Panc1 (cell line): ENCODE results near the gene GRIN2C. TPM values are rescaled to one million over a fixed set of nuclear protein-coding genes. Genes with fewer than 3 reads are reported as not detected.

Experiments used
- ATAC-seq: fragments of 200-7000 bp; cut with Tn5 transposase; 2 replicates; pipeline ENCODE4 v1.9.1; 2020; ENCODE audit warnings: mild to moderate bottlenecking, moderate library complexity
- BruUV-seq: library from RNA; stranded (reverse); fragments of 400-500 nt; replicated peaks from 2 replicates; lab custom pipeline; 2021; lab: Mats Ljungman, UMichigan
- CTCF ChIA-PET: fragments of 300-600 bp; sonication (Branson Sonifier 250); formaldehyde crosslinking; loops from one replicate; lab custom pipeline; 2022; ENCODE audit warnings: antibody characterized with exemption; lab: Charles Lee
- POLR2A ChIA-PET: fragments of 300-600 bp; sonication (Branson Sonifier 250); formaldehyde crosslinking; loops from one replicate; lab custom pipeline; 2022; ENCODE audit warnings: antibody characterized with exemption; lab: Charles Lee
- DNase-seq: peaks from one replicate; pipeline ENCODE4 v3.0.0-alpha.2; 2010; ENCODE audit warnings: low read depth, low spot score
- H3K27ac ChIP-seq: 2 replicates; pipeline ENCODE4 v1.5.1; 2011; ENCODE audit warnings: mild to moderate bottlenecking, low read length, inconsistent platforms
- H3K27me3 ChIP-seq: fragments of 200-500 bp; sonication (Bioruptor generic); 2 replicates; pipeline ENCODE4 v1.6.0; 2014; ENCODE audit warnings: low read length, inconsistent platforms; ENCODE audit not compliant: control insufficient read depth, insufficient read depth
- H3K36me3 ChIP-seq: fragments of 200-500 bp; sonication (Bioruptor generic); 2 replicates; pipeline ENCODE4 v1.5.1; 2014; ENCODE audit warnings: inconsistent platforms, mild to moderate bottlenecking, low read length, moderate library complexity; ENCODE audit not compliant: control insufficient read depth, insufficient read depth
- H3K4me1 ChIP-seq: 2 replicates; pipeline ENCODE4 v1.5.1; 2011; ENCODE audit warnings: inconsistent platforms, mild to moderate bottlenecking, low read length, moderate library complexity; ENCODE audit not compliant: control insufficient read depth, insufficient read depth
- H3K4me3 ChIP-seq, 2 experiments: 2 replicates each; pipeline ENCODE4 v1.5.1; 2011 to 2012; ENCODE audit warnings: low read depth in 2 of 2, low read length in 2 of 2, mild to moderate bottlenecking in 2 of 2, inconsistent platforms in 1 of 2, moderate library complexity in 1 of 2
- H3K9me3 ChIP-seq: fragments of 200-500 bp; sonication (Bioruptor generic); 2 replicates; pipeline ENCODE4 v1.5.1; 2014; ENCODE audit warnings: low read depth, mild to moderate bottlenecking, inconsistent platforms, low read length, moderate library complexity; ENCODE audit not compliant: control insufficient read depth, insufficient read depth
- POLR2AphosphoS5 ChIP-seq: IDR thresholded peaks from 2 replicates; pipeline ENCODE4 v1.6.1; 2012; ENCODE audit warnings: mild to moderate bottlenecking, low read depth, low read length, moderate library complexity
- SIN3A ChIP-seq: IDR thresholded peaks from 2 replicates; pipeline ENCODE4 v1.6.1; 2012; ENCODE audit warnings: low read depth, mild to moderate bottlenecking, low read length, moderate library complexity, borderline replicate concordance; ENCODE audit not compliant: insufficient read depth
- TCF7L2 ChIP-seq: IDR thresholded peaks from 2 replicates; pipeline ENCODE4 v1.6.1; 2011; ENCODE audit warnings: mild to moderate bottlenecking, low read depth, low read length, inconsistent platforms
- in situ Hi-C: cut with HindIII; loops from 2 replicates; pipeline ENCODE4 v1.10.0; 2016; ENCODE audit warnings: low sequenced_read_pairs, low pct_unique_long_range_greater_than_20kb
- intact Hi-C: fragments of 100-400 bp; cut with micrococcal nuclease; formaldehyde crosslinking; loops from one replicate; pipeline ENCODE4 v1.10.0; 2022; ENCODE audit not compliant: unreplicated experiment
- total RNA-seq: library from RNA; stranded (reverse); gene quantifications from one replicate; pipeline ENCODE4 v1.2.1, GENCODE V29; 2021; ENCODE audit not compliant: unreplicated experiment
- TF ChIP-seq, protein P1 (sequence below), 2 experiments: IDR thresholded peaks; 2 replicates each; pipeline ENCODE4 v1.6.1; 2011 to 2012; ENCODE audit warnings: low read depth in 2 of 2, control low read depth in 1 of 2, low read length in 1 of 2, mild to moderate bottlenecking in 1 of 2, moderate library complexity in 1 of 2; ENCODE audit not compliant: insufficient read depth in 1 of 2
- TF ChIP-seq, protein P2 (sequence below): fragments of 450-650 bp; IDR thresholded peaks from 2 replicates; pipeline ENCODE4 v1.5.1; 2017; ENCODE audit warnings: mild to moderate bottlenecking

Gene GRIN2C
- total RNA-seq, 1 experiment from 2014 or later, result 0.10 TPM

DNA sequence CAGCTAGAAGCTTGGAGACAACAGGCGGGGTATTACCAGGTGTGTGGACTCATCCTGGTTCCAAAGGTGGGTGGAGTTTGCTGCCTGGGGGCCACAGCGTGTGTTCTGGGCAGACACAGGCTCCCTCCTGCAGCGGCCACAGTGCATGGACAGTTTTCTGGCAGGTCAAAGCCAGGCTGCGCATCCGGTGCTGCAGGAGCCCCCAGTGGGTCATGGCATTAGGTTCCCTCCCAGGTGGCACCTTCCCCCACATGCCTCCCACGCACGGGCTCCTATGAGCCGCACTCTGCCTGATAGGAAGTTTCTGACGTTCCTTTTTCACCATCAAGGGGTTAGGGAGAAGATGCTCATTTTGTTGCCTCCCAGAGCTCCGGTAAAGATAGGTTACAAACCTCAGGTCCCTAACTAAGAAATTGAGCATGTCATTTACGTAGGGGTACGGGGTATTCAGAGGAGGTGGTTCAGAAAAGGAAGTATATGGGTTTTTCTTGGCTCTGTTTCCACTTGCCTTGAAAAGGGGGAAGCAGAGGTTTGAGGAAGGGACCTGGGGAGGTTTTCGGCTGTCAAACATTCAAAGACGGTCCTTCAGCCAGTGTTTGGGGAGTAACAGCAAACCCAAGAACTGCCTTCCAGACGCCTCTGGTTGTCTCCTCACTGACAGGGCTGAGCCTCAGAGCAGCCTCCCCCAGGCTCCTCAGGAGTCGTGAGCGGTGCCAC, 50.8 kb downstream of the GRIN2C start:
- H3K9me3 ChIP-seq, result no peaks in the 10 kb centered on the region
- no peaks in the 10 kb centered on the region for H3K36me3 ChIP-seq
- H3K27me3 ChIP-seq, result no peaks in the 10 kb centered on the region
- intact Hi-C loops (no loop called here), in situ Hi-C loops (no loop called here)
- DNase-seq (no peak), ATAC-seq (no peak)
- ChIA-PET POLR2A (interaction anchor here (0.5 to 0.6 kb wide), 4 partner anchors 29 to 102 kb away, joined by 3 to 5 read pairs (median 4); partner anchors contain the start of gene NAT9), CTCF (no interaction called here)
- no peak overlapping the region for H3K4me3 ChIP-seq
- H3K27ac ChIP-seq, result no peak overlapping the region
- TF ChIP-seq POLR2AphosphoS5 (no peak), SIN3A (no peak), TCF7L2 (no peak)
- TF ChIP-seq, protein P1, sequence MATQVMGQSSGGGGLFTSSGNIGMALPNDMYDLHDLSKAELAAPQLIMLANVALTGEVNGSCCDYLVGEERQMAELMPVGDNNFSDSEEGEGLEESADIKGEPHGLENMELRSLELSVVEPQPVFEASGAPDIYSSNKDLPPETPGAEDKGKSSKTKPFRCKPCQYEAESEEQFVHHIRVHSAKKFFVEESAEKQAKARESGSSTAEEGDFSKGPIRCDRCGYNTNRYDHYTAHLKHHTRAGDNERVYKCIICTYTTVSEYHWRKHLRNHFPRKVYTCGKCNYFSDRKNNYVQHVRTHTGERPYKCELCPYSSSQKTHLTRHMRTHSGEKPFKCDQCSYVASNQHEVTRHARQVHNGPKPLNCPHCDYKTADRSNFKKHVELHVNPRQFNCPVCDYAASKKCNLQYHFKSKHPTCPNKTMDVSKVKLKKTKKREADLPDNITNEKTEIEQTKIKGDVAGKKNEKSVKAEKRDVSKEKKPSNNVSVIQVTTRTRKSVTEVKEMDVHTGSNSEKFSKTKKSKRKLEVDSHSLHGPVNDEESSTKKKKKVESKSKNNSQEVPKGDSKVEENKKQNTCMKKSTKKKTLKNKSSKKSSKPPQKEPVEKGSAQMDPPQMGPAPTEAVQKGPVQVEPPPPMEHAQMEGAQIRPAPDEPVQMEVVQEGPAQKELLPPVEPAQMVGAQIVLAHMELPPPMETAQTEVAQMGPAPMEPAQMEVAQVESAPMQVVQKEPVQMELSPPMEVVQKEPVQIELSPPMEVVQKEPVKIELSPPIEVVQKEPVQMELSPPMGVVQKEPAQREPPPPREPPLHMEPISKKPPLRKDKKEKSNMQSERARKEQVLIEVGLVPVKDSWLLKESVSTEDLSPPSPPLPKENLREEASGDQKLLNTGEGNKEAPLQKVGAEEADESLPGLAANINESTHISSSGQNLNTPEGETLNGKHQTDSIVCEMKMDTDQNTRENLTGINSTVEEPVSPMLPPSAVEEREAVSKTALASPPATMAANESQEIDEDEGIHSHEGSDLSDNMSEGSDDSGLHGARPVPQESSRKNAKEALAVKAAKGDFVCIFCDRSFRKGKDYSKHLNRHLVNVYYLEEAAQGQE (IDR thresholded peaks at IDR 0.05; ENCODE audit: insufficient read depth in 1 of 2, low read depth in 2 of 2, low read length in 1 of 2), result no peak
- TF ChIP-seq, protein P2, sequence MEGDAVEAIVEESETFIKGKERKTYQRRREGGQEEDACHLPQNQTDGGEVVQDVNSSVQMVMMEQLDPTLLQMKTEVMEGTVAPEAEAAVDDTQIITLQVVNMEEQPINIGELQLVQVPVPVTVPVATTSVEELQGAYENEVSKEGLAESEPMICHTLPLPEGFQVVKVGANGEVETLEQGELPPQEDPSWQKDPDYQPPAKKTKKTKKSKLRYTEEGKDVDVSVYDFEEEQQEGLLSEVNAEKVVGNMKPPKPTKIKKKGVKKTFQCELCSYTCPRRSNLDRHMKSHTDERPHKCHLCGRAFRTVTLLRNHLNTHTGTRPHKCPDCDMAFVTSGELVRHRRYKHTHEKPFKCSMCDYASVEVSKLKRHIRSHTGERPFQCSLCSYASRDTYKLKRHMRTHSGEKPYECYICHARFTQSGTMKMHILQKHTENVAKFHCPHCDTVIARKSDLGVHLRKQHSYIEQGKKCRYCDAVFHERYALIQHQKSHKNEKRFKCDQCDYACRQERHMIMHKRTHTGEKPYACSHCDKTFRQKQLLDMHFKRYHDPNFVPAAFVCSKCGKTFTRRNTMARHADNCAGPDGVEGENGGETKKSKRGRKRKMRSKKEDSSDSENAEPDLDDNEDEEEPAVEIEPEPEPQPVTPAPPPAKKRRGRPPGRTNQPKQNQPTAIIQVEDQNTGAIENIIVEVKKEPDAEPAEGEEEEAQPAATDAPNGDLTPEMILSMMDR, result no peak
- no peaks in the 10 kb centered on the region; the same call in 1 of the 2 replicates for H3K4me1 ChIP-seq
- no TSS peak for BruUV-seq

DNA sequence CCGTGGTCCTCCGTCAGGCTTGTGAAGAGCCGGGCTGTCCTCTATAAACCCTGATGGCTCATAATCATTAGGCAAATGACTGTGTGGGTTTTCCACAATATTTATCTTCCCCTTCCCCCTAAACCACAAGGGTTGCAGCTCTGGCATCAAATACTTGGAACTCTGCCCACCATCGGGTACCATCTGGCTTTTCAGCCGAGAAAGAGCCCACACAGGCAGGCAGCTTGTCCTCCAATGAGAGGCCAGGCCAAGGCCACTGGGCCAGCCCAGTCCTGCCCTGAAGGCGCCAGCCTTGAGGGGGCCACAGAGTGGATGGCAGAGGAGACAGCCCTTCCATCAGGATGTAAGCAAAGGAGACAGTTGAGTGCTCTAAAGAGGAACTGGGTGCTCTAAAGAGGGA, 51.8 kb downstream of the GRIN2C start:
- no peak overlapping the region for H3K4me3 ChIP-seq
- ATAC-seq (no peak), DNase-seq (no peak)
- TF ChIP-seq, protein P2, result no peak
- no peak for TF ChIP-seq POLR2AphosphoS5
- TF ChIP-seq, protein P1 (IDR thresholded peaks at IDR 0.05; ENCODE audit: insufficient read depth in 1 of 2, low read depth in 2 of 2, low read length in 1 of 2), result no peak
- no peak for TF ChIP-seq SIN3A
- no peak for TF ChIP-seq TCF7L2
- in situ Hi-C loops, result no loop called here
- ChIA-PET CTCF (interaction anchor here (0.6 kb wide), 1 partner anchor 16 kb away, joined by 3 read pairs; no protein-coding TSS in a partner anchor), POLR2A (no interaction called here)
- BruUV-seq, result no TSS peak
- intact Hi-C loops, result no loop called here
- no peaks in the 10 kb centered on the region; the same call in 1 of the 2 replicates for H3K4me1 ChIP-seq
- no peak overlapping the region for H3K27ac ChIP-seq
- no peaks in the 10 kb centered on the region for H3K36me3 ChIP-seq
- no peaks in the 10 kb centered on the region for H3K9me3 ChIP-seq
- H3K27me3 ChIP-seq, result no peaks in the 10 kb centered on the region
